ENCODE data around the gene SLC66A2. TPM values are rescaled to one million over a fixed set of nuclear protein-coding genes. Genes with fewer than 3 reads are reported as not detected.

The SLC66A2 gene
- 14.5 to 20.6 TPM (median 19.1 TPM) in 5 replicates for total RNA-seq (2022; extraction: Qiagen RNA extraction)

DNA sequence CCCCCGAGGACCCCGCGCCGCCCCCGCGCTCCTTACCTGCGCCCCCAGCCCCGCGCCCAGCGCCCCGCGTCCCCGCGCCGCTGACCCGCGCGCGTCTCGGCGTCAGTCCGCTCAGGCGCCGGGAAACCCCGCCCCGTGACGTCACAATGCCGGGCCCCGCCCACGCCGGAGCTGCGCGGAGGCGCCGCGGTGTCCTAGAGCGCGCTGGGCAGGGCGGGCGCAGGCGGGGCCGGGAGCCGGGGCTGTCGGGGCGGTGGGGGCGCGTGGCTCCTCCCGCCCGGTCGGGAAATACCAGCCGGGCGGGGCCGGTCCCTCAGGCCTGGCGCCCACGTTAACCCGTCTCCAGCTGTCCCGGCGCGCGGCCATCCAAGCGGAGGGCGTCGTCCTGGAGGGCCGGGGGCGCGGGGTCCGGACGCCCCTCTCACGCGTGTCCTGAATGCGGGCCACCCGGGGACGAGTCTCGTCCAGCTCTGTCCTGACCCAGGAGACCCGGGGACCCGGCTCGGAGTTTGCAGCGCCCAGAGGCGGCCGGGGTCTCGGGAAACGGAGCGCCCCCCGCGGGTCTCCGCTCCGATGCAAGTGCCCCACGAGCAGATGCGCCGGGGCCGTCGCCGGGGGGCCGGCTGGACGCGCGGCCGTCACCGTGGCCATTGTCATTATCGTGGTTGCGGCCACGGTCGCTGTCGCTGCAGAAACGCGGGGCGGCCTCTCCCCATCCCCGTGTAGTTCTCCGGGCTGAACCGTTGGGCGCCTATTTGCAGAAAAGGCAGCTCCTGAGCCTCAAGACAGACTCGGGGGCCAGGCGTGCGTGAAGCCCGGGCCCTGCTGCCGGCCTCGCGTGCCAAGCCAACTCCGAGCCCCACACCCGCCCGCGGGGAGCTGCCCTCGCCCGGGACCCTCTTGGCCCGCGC, at the start of gene SLC66A2:
TSS of gene SLC66A2 (minus strand) at position 109 of the 911 bp plus-strand sequence. CDS start 727 bp downstream, outside the sequence.

GRCh38 chr18:79988451-79989194, 37.2 kb upstream of the SLC66A2 start, which contains the start of gene TXNL4A:
TSS of gene TXNL4A (minus strand) at chr18:79988563. CDS start at chr18:79988392, 171 bp downstream.

GRCh38 chr18:79964330-79965118, 13.1 kb upstream of the SLC66A2 start, which contains the start of gene HSBP1L1:
TSS of gene HSBP1L1 (plus strand) at chr18:79964643. CDS start at chr18:79964736, 93 bp downstream.

Other genes with a start within 250 kb of the SLC66A2 start
- gene KCNG2, start 153.7 kb downstream of the SLC66A2 start, total RNA-seq (2022; extraction: Qiagen RNA extraction) = 0.07 TPM in 1 of 5 replicates, not detected in the others
- 9.4 to 14.5 TPM (median 13.6 TPM) in 5 replicates for gene HSBP1L1, start 13.0 kb upstream of the SLC66A2 start, total RNA-seq (2022; extraction: Qiagen RNA extraction)
- 79.3 to 157 TPM (median 142 TPM) in 5 replicates for gene TXNL4A, start 36.9 kb upstream of the SLC66A2 start, total RNA-seq (2022; extraction: Qiagen RNA extraction)
- 28.1 to 32.0 TPM (median 29.3 TPM) in 5 replicates for gene RBFA, start 82.8 kb upstream of the SLC66A2 start, total RNA-seq (2022; extraction: Qiagen RNA extraction)
- gene ADNP2, start 157.6 kb upstream of the SLC66A2 start, total RNA-seq (2022; extraction: Qiagen RNA extraction) = 10.1 to 13.8 TPM (median 11.6 TPM) in 5 replicates